ENCODE results near the gene XRCC2.
"Not testable (repeated sequence)": the region's sequence is repeated elsewhere in the genome, so short reads cannot be mapped to it uniquely, and the experiment has no call there.

XRCC2 gene

DNA sequence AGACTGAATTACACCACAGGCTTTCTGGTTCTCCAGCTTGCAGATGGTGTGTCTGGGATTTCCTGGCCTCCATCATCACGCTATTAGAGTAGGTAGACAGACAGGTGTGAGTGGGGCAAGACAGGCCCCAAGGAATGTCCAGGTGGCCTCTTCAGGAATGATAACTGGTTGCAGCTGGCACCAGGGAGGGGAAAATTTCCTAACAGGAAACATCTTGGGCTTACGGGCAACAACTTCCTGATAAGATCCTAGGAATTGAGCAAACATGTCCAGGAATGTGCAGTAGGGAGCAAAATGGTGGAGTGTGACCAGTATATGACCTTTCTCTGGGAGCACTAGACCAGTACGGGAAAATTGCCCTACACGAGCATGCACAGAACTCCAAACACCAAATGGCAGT lies 11.3 kb downstream of the XRCC2 start:
- no peak for DNase-seq (ENCODE audit: low read depth, low spot score)

DNA sequence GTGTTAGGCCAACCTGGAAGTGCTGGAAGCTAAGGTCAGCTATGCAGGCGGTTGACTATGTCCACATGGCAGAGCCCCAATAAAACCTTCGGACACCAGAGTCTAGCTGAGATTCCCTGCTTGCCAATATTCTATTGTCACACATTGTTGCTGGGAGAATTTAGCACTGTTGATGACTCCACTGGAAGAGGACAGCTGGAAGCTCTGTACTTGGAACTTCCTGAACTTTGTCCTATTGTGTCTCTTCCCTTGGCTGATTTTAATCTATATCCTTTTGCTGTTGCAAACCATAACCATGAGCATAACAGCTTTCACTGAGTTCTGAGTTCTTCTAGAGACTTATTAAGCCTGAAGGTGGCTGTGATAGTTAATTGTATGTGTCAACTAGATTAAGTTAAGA lies 12.0 kb downstream of the XRCC2 start:
- no peak for DNase-seq (ENCODE audit: low read depth, low spot score)

DNA sequence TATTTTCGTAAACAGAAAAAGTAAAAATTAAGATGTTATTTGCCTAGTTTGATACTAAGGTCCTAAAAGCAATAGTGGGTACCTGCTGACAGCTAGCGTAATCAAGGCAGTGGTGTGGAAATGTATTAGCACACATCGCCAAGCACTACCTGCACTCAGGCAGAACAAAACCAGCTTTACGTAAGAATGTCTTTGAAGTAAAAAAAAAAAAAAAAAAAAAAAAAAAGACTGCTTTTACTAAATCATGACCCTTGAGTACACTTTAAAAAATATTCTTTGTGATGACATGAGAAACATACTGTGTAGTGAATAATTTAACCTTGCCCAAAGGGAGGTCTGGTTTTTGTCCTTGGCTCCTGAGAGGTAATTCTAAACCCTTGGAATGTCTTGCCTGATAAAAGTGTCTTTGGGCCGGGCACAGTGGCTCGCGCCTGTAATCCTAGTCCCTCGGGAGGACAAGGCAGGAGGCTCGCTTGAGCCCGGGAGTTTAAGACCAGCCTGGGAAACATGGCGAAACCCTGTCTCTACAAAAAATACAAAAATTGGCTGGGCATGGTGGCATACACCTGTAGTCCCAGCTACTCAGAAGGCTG lies 12.7 kb downstream of the XRCC2 start:
- DNase-seq (ENCODE audit: low read depth, low spot score): no peak

DNA sequence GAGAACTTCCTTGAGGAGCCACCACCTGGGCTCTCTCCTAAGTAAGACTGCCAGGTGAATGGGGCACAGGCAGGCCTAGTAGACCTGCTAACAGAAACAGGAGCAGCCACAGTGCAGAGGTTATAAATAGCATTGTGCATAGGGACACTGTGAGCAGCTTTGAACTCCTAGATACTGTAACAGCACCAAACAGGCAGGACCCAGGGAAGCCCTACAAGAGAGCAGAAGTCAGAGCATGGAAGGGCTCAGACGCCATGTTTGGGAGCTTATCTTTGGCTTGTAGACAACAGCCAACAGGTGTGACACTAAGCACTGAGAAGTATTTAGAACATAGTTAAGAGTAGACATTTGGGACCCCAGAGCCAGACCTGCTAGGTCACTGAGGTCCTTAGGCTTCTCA lies 14.5 kb downstream of the XRCC2 start:
- DNase-seq (ENCODE audit: low read depth, low spot score): no peak

DNA sequence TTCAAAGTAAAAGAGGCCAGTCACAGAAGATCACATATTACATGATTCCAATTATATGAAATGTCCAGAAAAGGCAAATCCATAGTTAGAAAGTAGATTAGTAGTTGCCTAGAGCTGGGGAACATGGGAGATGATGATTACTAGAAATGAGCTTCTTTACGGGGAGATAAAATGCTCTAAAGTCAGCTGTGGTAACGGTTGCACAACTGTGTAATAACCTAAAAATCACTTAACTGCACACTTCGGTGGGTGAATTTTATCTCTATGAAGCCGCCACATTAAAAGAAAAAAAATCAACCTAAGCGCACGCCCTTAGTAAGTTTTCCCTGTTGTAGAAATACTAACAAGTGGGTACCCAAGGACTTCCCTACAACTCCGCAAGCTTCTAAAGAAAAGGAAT lies 15.9 kb downstream of the XRCC2 start:
- DNase-seq (ENCODE audit: low read depth, low spot score): no peak

DNA sequence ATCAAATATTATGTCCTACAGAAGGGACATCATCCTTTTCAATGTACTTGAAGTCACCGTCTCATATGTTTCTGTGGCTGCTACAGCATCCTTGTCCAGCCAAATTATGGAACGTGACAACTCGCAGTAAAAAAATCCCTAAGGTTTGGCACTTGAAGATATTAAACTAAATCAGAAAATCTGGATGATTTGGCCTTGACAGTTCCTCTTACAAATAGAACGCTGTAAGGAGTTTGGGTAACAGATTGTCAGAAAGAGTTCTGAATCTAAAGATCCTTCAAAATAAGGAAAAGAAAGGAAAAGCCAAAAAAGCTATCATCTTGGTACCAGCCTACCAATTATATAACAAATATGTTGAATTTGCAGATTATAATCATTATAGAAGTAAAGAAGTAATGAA lies 21.0 kb downstream of the XRCC2 start:
- no peak for DNase-seq (ENCODE audit: low read depth, low spot score)

DNA sequence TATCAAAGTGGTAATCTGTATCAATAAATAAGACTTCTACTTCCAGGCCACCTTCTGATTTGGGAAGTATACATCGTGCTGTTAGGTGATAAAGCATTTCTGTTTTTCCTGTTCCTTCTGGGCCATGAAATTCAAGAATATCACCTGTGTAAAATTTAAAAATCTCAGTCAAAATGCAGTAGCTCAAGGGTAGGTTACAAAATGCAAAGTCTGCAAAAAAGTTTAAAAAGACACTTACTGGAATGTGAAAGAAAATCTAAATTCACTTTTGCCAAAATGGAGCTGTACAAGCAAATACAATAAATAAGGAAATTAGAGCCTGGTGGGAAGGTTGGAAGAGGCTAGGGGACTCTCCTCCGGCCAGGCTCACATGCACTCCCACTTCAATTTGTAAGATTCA lies 26.7 kb downstream of the XRCC2 start:
- DNase-seq (ENCODE audit: low read depth, low spot score): no peak

DNA sequence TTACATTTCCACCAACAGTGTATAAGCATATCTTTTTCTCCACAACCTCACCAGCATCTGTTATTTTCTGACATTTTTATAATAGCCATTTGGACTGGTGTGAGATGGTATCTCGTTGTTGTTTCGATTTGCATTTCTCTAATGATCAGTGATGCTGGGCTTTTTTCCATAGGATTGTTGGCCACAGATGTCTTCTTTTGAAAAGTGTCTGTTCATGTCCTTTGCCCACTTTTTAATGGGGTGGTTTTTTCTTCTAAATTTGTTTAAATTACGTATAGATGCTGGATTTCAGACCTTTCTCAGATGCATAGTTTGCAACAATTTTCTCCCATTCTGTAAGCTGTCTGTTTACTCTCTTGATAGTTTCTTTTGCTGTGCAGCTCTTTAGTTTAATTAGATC lies 28.9 kb downstream of the XRCC2 start:
- no peak for DNase-seq (ENCODE audit: low read depth, low spot score)

DNA sequence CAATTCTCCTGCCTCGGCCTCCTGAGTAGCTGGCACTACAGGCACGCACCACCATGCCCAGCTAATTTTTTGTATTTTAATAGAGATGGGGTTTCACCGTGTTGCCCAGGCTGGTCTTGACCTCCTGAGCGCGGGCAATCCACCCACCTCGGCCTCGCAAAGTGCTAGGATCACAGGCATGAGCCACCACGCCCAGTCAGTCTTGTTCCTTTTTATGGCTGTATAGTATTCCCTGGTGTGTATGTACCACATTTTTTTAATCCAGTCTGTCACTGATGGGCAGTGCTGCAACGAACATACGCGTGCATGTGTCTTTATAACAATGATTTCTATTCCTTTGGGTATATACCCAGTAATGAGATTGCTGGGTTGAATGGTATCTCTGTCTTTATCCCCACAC lies 29.4 kb downstream of the XRCC2 start:
- not testable (repeated sequence) for DNase-seq (ENCODE audit: low read depth, low spot score)

DNA sequence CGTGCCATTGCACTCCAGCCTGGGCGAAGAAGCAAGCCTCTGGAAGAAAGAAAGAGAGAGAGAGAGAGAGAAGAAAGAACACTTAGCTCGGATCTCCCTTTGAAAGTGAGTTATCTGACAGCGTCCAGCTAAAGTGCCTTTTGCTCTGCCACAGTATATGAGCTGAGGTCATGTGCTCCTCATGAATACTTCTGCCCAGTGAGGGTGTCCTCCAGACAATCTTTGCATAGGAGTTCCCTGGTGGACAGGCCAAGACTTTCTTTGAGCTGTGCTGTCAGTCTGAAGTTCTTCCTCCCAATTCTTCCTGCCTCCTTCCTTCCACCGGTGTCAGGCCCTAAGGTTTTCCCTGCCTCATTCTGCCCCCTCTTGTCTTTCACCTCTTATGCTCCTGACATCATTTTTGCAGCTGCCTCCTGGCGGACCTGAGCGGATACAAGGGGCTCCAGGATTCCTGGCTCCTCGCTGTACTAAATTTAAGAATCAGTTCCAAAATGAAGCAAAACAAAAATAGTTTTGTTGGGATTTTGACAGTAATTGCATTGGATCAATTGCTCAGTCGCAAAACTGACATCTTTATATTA lies 31.9 kb downstream of the XRCC2 start:
- DNase-seq (ENCODE audit: low read depth, low spot score): no peak

DNA sequence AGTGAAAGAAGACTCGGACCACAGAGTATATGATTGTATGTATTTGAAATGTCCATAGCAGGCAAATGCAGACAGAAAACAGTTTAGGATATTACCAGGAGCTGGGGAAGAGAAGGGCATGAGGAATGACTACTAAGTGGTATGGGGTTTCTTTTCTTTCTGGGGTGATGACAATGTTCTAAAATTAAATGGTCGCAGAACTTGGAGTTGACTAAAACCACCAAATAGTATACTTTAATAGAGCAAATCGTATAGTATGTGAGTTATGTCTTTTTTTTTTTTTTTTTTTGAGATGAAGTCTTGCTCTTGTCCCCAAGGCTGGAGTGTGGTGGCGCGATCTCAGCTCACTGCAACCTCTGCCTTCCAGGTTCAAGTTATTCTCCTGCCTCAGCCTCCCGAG lies 34.6 kb downstream of the XRCC2 start:
- no peak for DNase-seq (ENCODE audit: low read depth, low spot score)

DNA sequence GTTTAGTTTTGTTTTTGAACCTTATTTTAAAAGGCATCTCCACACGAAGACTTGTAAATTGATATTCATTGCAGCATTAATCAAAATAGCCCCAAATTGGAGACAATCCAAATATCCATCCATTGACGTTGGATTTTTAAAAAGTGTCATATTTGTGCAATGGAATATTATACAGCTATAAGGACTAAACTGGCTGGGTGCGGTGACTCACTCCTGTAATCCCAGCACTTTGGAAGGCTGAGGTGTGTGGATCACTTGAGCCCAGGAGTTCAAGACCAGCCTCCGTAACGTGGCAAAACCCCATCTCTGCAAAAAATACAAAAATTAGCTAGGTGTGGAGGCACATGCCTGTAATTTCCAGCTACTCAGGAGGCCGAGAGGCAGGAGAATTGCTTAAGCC lies 35.1 kb downstream of the XRCC2 start:
- no peak for DNase-seq (ENCODE audit: low read depth, low spot score)

DNA sequence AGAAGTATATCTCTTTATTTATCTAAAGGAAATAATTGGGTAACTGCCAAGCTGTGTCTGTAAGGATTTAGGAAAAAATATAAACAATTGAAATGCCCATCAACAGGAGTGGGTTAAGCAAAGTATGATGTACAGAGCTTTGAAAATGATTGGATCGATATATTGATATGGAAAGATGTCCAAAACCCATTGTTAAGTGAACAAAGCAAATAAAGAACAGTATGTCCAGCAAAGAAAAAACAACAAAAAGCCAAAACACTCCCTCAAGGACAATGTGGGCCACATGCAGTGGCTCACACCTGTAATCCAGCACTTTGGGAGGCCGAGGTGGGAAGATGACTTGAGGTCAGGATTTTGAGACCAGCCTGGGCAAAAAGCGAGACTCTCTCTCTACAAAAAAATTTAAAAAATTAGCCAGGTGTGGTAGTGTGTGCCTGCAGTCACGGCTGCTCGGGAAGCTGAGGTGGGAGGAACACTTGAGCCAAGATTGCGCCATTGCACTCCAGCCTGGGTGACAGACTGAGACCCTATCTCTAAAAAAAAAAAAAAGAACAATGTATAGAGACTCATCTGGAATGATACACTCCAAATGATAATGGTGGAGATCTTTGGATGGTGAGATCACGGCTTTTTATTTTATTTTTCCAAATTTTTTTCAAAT lies 37.9 kb downstream of the XRCC2 start:
- DNase-seq (ENCODE audit: low read depth, low spot score): no peak

DNA sequence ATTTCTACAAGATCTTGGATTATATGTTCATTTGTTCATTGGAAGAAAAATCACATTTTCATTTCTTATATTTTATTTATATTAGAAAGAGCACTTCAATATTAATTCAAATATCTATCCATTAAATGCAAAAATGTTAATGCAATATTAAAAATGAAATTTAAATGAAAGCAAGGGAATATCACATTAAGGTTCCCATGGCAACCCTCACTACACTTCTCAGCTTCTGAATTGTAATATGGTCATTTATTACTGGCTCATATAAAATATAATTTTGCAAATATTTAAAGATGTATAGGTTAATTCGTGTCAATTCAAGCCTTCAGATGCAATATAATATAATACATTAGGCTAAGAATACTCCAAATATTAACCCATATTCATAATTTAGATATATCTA lies 38.8 kb downstream of the XRCC2 start:
- no peak for DNase-seq (ENCODE audit: low read depth, low spot score)

DNA sequence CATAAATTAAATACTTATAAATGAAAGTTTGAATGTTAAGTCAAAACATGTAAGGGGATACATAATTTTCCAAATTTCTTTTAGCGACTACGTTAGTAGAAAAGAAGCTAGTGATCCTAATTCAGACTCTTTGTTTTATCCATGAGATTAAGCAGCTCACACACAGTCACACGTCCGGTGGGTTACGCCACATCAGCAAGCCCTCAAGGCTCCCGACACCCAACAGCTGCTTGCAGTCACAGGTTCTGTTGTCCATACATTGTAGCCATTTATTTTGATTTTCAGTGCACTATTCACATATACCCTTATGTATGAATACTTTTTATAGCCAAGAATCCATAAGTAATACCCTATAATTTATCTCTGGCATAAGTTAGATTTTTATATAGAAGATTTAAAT lies 39.5 kb downstream of the XRCC2 start:
- DNase-seq (ENCODE audit: low read depth, low spot score): no peak

DNA sequence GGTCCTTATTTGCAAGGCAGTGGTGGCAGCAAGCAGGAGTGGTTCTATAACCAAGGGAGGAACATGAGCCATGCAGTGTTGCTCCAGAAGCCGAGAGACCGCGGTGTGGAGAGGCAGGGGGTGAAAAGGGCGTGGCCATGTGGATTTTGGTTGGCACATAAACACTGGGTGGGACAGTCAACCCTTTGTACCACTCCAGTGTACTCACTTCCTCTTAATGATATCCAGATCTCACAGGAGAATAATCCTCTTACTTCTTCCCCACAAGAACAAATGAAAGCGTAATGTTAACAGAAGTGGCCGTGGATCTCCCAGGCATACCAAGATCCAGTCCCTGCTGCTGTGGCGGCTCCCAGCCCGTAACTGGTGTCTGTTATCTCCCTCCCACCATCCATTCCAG lies 42.4 kb downstream of the XRCC2 start:
- DNase-seq (ENCODE audit: low read depth, low spot score): no peak

DNA sequence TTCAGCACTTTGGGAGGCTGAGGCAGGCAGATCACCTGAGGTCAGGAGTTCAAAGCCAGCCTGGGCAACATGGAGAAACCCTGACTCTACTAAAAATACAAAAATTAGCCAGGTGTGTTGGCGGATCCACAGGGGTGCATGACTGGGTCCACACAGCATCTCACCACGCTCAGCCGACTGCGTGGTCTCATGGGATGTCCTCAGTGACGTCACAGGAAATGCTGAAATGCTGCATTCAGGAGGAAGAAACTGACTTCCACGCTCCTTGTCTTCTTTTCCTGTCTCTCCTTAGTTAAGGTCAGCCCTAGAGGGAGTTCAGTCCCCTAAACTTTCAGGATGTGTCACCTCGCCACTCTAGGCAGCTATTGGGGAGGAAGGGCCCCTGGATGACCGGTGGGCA lies 42.9 kb downstream of the XRCC2 start:
- DNase-seq (ENCODE audit: low read depth, low spot score): no peak

DNA sequence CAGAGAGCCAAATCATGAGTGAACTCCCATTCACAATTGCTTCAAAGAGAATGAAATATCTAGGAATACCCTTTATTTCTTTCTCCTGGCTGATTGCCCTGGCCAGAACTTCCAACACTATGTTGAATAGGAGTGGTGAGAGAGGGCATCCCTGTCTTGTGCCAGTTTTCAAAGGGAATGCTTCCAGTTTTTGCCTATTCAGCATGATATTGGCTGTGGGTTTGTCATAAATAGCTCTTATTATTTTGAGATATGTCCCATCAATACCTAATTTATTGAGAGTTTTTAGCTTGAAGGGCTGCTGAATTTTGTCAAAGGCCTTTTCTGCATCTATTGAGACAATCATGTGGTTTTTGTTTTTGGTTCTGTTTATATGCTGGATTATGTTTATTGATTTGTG lies 47.2 kb downstream of the XRCC2 start:
- not testable (repeated sequence) for DNase-seq (ENCODE audit: low read depth, low spot score)

DNA sequence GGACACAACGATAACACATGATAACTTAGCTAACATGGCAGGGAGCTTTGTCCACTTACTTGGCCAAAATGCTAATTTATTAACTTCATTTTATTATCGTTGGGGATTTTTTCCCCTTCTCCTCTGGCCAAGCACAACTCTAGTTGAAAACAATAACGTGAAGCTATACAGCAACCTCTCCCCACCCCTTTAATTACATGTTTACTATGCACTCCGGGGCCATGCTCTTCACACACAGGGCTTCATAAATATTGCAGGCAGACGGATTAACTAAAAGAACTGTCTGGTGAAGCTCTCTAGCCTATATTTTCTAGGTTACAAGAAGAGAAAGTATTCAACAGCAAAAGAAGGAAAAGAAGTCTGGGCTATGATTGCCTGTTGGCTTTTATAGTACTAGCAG lies 51.7 kb downstream of the XRCC2 start:
- no peak for DNase-seq (ENCODE audit: low read depth, low spot score)

DNA sequence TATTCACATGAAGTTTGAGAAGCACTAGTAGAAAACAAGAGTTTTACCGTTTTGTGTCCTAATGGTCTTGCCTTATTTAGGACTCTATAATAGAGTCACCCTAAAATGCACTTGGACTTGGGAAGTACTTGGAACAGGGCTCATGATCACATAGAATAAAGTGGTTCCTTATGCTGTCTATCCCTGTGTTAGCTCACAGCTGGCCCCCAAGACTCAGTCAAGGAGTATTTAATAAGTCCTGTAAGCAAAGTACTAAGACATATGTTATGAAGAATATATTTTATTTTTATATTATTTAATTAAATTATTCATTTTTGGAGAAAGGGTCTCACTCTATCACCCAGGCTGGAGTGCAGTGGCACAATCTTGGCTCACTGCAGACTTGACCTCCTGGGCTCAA lies 54.5 kb downstream of the XRCC2 start:
- no peak for DNase-seq (ENCODE audit: low read depth, low spot score)

DNA sequence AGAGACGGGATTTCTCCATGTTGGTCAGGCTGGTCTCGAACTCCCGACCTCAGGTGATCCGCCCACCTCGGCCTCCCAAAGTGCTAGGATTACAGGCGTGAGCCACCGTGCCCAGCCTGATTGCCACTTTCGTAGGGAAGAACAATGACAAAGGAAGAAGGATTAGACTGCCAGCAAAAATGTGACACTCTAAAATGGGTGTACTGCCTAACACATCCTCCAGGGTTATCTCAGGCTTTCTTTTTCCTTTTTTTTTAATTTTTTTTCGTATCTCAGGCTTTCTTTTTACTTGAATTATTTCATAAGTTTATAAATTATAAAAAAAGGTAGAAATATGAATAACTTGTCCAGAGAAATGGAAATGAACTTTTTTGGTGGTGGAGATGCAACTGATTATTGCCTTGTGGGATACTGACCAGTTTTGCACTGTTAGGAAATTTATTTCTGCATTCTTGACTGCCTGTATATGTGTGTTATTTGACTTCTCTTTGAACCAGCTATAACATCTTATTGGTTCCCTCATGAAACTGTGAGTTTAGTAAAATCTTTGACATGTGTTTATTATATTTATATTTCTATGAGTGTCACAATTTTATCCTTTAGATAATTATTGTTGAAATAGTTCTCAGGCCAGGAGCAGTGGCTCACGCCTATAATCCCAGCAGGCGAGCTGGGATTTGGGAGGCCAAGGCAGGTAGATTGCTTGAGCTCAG lies 56.8 kb downstream of the XRCC2 start:
- no peak for DNase-seq (ENCODE audit: low read depth, low spot score)

DNA sequence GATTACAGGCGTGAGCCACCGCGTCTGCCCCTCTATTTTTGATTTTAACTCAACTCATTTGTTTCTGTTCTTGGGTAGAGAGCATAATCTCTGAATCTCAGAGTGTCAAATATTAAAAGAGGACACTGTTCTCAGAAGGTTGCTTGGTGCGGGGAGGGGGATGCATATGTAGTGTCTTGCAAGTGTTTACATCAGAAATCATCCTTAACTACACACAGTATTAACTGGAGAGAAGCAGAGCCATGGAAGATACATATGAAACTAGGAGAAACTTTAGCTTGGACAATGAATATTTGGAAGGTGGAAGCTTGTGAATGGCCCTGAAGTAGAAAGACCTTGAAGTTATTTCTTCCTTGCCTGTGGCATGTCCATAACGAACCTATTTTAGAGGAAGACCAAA lies 57.5 kb downstream of the XRCC2 start:
- DNase-seq (ENCODE audit: low read depth, low spot score): no peak

DNA sequence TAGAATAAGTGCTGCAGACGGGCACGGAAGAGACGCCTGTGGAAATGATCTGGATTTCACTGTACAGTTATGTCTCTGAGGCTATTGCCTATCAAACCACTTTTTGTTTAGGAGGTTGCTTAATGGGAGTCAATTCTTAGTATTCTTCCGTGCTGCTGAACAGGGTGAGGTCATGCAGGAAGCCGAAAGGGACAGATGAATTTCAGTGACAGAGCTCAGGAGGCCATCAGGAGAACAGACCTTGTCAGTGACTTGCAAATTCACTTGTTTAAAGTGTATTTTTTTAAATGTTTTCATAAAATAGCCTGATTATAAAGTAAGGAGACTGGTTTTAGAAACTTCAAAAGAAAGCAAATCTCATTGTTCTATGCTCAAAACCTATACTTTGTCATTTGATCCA lies 58.9 kb downstream of the XRCC2 start:
- no peak for DNase-seq (ENCODE audit: low read depth, low spot score)
